ENCODE data around the gene VOPP1. TPM values are rescaled to one million over a fixed set of nuclear protein-coding genes. Genes with fewer than 3 reads are reported as not detected.
A peak's percentile ranks its signal among the peaks of the same experiment; 100 is the strongest.

Gene VOPP1
- total and polyA plus RNA-seq, 5 donors from 2014 or later: 40.3 to 128 (median 60.9) TPM

GRCh38 chr7:55502858-55503440 is 69.4 kb downstream of the VOPP1 start:
- peaks cover 31% of the 10 kb centered on the region for H3K36me3 ChIP-seq (ENCODE audit: control insufficient read depth, insufficient read depth, low read length)
- H3K4me3 ChIP-seq (ENCODE audit: low read depth, low read length): no peak overlapping the region
- H3K4me1 ChIP-seq (ENCODE audit: control insufficient read depth, insufficient read depth, low read length, poor library complexity, severe bottlenecking): peaks cover 21% of the 10 kb centered on the region
- no peaks in the 10 kb centered on the region for H3K27me3 ChIP-seq (ENCODE audit: control insufficient read depth, insufficient read depth, low read length)
- H3K27ac ChIP-seq (ENCODE audit: insufficient read depth, low read length, poor library complexity, severe bottlenecking): no peak overlapping the region
- no peaks in the 10 kb centered on the region for H3K27me3 Mint-ChIP-seq
- H3K27ac Mint-ChIP-seq: peak overlapping the region; percentile 60 to 89 (median 72)
- no peaks in the 10 kb centered on the region for H3K9me3 ChIP-seq (ENCODE audit: control insufficient read depth in 2 of 2, low read length in 2 of 2)
- H3K4me1 Mint-ChIP-seq: peaks cover 20 to 88% (median 55%) of the 10 kb centered on the region in 4 donors
- peaks cover 0 to 2% (median 0%) of the 10 kb centered on the region in 7 donors for H3K9me3 Mint-ChIP-seq
- DNase-seq: no peak
- H3K36me3 Mint-ChIP-seq: peaks cover 46% of the 10 kb centered on the region
- peak overlapping the region in 1 of 4 donors; percentile 19 for H3K4me3 Mint-ChIP-seq
- no peak for ATAC-seq (ENCODE audit: low read depth in 2 of 2)

GRCh38 chr7:55502124-55502857 is 70.0 kb downstream of the VOPP1 start:
- DNase-seq (no peak), ATAC-seq (ENCODE audit: low read depth in 2 of 2) (no peak)
- peaks cover 31% of the 10 kb centered on the region for H3K36me3 ChIP-seq (ENCODE audit: control insufficient read depth, insufficient read depth, low read length)
- H3K27me3 ChIP-seq (ENCODE audit: control insufficient read depth, insufficient read depth, low read length): no peaks in the 10 kb centered on the region
- H3K4me1 Mint-ChIP-seq: peaks cover 20 to 82% (median 53%) of the 10 kb centered on the region in 4 donors
- peaks cover 41% of the 10 kb centered on the region for H3K36me3 Mint-ChIP-seq
- peaks cover 25% of the 10 kb centered on the region for H3K4me1 ChIP-seq (ENCODE audit: control insufficient read depth, insufficient read depth, low read length, poor library complexity, severe bottlenecking)
- H3K27ac Mint-ChIP-seq: peak overlapping the region; percentile 55 to 89 (median 86)
- peaks cover 0 to 2% (median 0%) of the 10 kb centered on the region in 7 donors for H3K9me3 Mint-ChIP-seq
- H3K27me3 Mint-ChIP-seq: no peaks in the 10 kb centered on the region
- H3K4me3 ChIP-seq (ENCODE audit: low read depth, low read length): no peak overlapping the region
- no peak overlapping the region for H3K4me3 Mint-ChIP-seq
- no peak overlapping the region for H3K27ac ChIP-seq (ENCODE audit: insufficient read depth, low read length, poor library complexity, severe bottlenecking)
- H3K9me3 ChIP-seq (ENCODE audit: control insufficient read depth in 2 of 2, low read length in 2 of 2): no peaks in the 10 kb centered on the region

- peak overlapping the region in 2 of 3 donors; percentile 55 to 89 for H3K27ac Mint-ChIP-seq
- peaks cover 20 to 83% (median 53%) of the 10 kb centered on the region in 4 donors for H3K4me1 Mint-ChIP-seq
These were observed 70.7 kb downstream of the VOPP1 start for GRCh38 chr7:55501611-55502010.

GRCh38 chr7:55500117-55500756 is 72.1 kb downstream of the VOPP1 start:
- Histone ChIP-seq H3K9me3 (ENCODE audit: control insufficient read depth in 2 of 2, low read length in 2 of 2) (no peaks in the 10 kb centered on the region), H3K4me3 (ENCODE audit: low read depth, low read length) (no peak overlapping the region), H3K27ac (ENCODE audit: insufficient read depth, low read length, poor library complexity, severe bottlenecking) (no peak overlapping the region), H3K36me3 (ENCODE audit: control insufficient read depth, insufficient read depth, low read length) (peaks cover 51% of the 10 kb centered on the region), H3K27me3 (ENCODE audit: control insufficient read depth, insufficient read depth, low read length) (no peaks in the 10 kb centered on the region), H3K4me1 (ENCODE audit: control insufficient read depth, insufficient read depth, low read length, poor library complexity, severe bottlenecking) (peaks cover 25% of the 10 kb centered on the region)
- peaks cover 16 to 85% (median 56%) of the 10 kb centered on the region in 4 donors for H3K4me1 Mint-ChIP-seq
- H3K9me3 Mint-ChIP-seq: peaks cover 0 to 2% (median 0%) of the 10 kb centered on the region in 7 donors
- no peak for ATAC-seq (ENCODE audit: low read depth in 2 of 2)
- no peak overlapping the region for H3K4me3 Mint-ChIP-seq
- DNase-seq: no peak
- no peaks in the 10 kb centered on the region for H3K27me3 Mint-ChIP-seq
- peaks cover 49% of the 10 kb centered on the region for H3K36me3 Mint-ChIP-seq
- peak overlapping the region in 2 of 3 donors; percentile 89 to 91 for H3K27ac Mint-ChIP-seq

More at GRCh38 chr7:55501611-55502010, 70.7 kb downstream of the VOPP1 start:
- Mint-ChIP-seq H3K4me3 (no peak overlapping the region), H3K27me3 (no peaks in the 10 kb centered on the region), H3K9me3 (peaks cover 0 to 2% (median 0%) of the 10 kb centered on the region in 7 donors), H3K36me3 (peaks cover 43% of the 10 kb centered on the region)
- Histone ChIP-seq H3K4me3 (ENCODE audit: low read depth, low read length) (no peak overlapping the region), H3K4me1 (ENCODE audit: control insufficient read depth, insufficient read depth, low read length, poor library complexity, severe bottlenecking) (peaks cover 25% of the 10 kb centered on the region), H3K9me3 (ENCODE audit: control insufficient read depth in 2 of 2, low read length in 2 of 2) (no peaks in the 10 kb centered on the region), H3K36me3 (ENCODE audit: control insufficient read depth, insufficient read depth, low read length) (peaks cover 38% of the 10 kb centered on the region), H3K27ac (ENCODE audit: insufficient read depth, low read length, poor library complexity, severe bottlenecking) (no peak overlapping the region), H3K27me3 (ENCODE audit: control insufficient read depth, insufficient read depth, low read length) (no peaks in the 10 kb centered on the region)
- ATAC-seq (ENCODE audit: low read depth in 2 of 2) (no peak), DNase-seq (no peak)

- H3K4me3 ChIP-seq (ENCODE audit: low read depth, low read length): no peak overlapping the region
- Mint-ChIP-seq H3K27me3 (no peaks in the 10 kb centered on the region), H3K9me3 (peaks cover 0 to 2% (median 0%) of the 10 kb centered on the region in 7 donors), H3K4me1 (peaks cover 16 to 84% (median 51%) of the 10 kb centered on the region in 4 donors), H3K4me3 (no peak overlapping the region), H3K36me3 (peaks cover 47% of the 10 kb centered on the region), H3K27ac (peak overlapping the region; percentile 63 to 91 (median 89))
- DNase-seq (no peak), ATAC-seq (ENCODE audit: low read depth in 2 of 2) (no peak)
- peaks cover 25% of the 10 kb centered on the region for H3K4me1 ChIP-seq (ENCODE audit: control insufficient read depth, insufficient read depth, low read length, poor library complexity, severe bottlenecking)
- no peak overlapping the region for H3K27ac ChIP-seq (ENCODE audit: insufficient read depth, low read length, poor library complexity, severe bottlenecking)
- H3K27me3 ChIP-seq (ENCODE audit: control insufficient read depth, insufficient read depth, low read length): no peaks in the 10 kb centered on the region
- no peaks in the 10 kb centered on the region for H3K9me3 ChIP-seq (ENCODE audit: control insufficient read depth in 2 of 2, low read length in 2 of 2)
- peaks cover 58% of the 10 kb centered on the region for H3K36me3 ChIP-seq (ENCODE audit: control insufficient read depth, insufficient read depth, low read length)
These were observed 72.7 kb downstream of the VOPP1 start for GRCh38 chr7:55499591-55499990.

GRCh38 chr7:55498770-55499169 is 73.5 kb downstream of the VOPP1 start:
- Histone ChIP-seq H3K4me1 (ENCODE audit: control insufficient read depth, insufficient read depth, low read length, poor library complexity, severe bottlenecking) (peaks cover 25% of the 10 kb centered on the region), H3K36me3 (ENCODE audit: control insufficient read depth, insufficient read depth, low read length) (peaks cover 62% of the 10 kb centered on the region), H3K27ac (ENCODE audit: insufficient read depth, low read length, poor library complexity, severe bottlenecking) (no peak overlapping the region), H3K9me3 (ENCODE audit: control insufficient read depth in 2 of 2, low read length in 2 of 2) (no peaks in the 10 kb centered on the region), H3K27me3 (ENCODE audit: control insufficient read depth, insufficient read depth, low read length) (no peaks in the 10 kb centered on the region), H3K4me3 (ENCODE audit: low read depth, low read length) (no peak overlapping the region)
- peaks cover 44% of the 10 kb centered on the region for H3K36me3 Mint-ChIP-seq
- H3K4me1 Mint-ChIP-seq: peaks cover 16 to 80% (median 46%) of the 10 kb centered on the region in 4 donors
- H3K27ac Mint-ChIP-seq: peak overlapping the region; percentile 45 to 89 (median 69)
- ATAC-seq (ENCODE audit: low read depth in 2 of 2) (no peak), DNase-seq (no peak)
- H3K27me3 Mint-ChIP-seq: no peaks in the 10 kb centered on the region
- peaks cover 0 to 2% (median 0%) of the 10 kb centered on the region in 7 donors for H3K9me3 Mint-ChIP-seq
- peak overlapping the region in 1 of 4 donors; percentile 24 for H3K4me3 Mint-ChIP-seq

GRCh38 chr7:55498142-55498541 is 74.2 kb downstream of the VOPP1 start:
- H3K4me1 Mint-ChIP-seq: peaks cover 19 to 80% (median 44%) of the 10 kb centered on the region in 4 donors
- peaks cover 0 to 2% (median 0%) of the 10 kb centered on the region in 7 donors for H3K9me3 Mint-ChIP-seq
- Histone ChIP-seq H3K27me3 (ENCODE audit: control insufficient read depth, insufficient read depth, low read length) (no peaks in the 10 kb centered on the region), H3K27ac (ENCODE audit: insufficient read depth, low read length, poor library complexity, severe bottlenecking) (no peak overlapping the region), H3K9me3 (ENCODE audit: control insufficient read depth in 2 of 2, low read length in 2 of 2) (no peaks in the 10 kb centered on the region), H3K36me3 (ENCODE audit: control insufficient read depth, insufficient read depth, low read length) (peaks cover 65% of the 10 kb centered on the region), H3K4me1 (ENCODE audit: control insufficient read depth, insufficient read depth, low read length, poor library complexity, severe bottlenecking) (peaks cover 18% of the 10 kb centered on the region), H3K4me3 (ENCODE audit: low read depth, low read length) (no peak overlapping the region)
- peak overlapping the region in 2 of 3 donors; percentile 69 to 89 for H3K27ac Mint-ChIP-seq
- H3K36me3 Mint-ChIP-seq: peaks cover 45% of the 10 kb centered on the region
- peak overlapping the region in 3 of 4 donors; percentile 24 to 44 (median 31) for H3K4me3 Mint-ChIP-seq
- ATAC-seq (ENCODE audit: low read depth in 2 of 2) (peak; percentile 51 to 59), DNase-seq (peak in 1 of 3 donors; percentile 30)
- H3K27me3 Mint-ChIP-seq: no peaks in the 10 kb centered on the region

Measured in CD4-positive, CD25-positive, alpha-beta regulatory T cell (primary cell).